Measurements from ENCODE around the gene SPDYC.
A peak's percentile ranks its signal among the peaks of the same experiment; 100 is the strongest.

Gene SPDYC

DNA sequence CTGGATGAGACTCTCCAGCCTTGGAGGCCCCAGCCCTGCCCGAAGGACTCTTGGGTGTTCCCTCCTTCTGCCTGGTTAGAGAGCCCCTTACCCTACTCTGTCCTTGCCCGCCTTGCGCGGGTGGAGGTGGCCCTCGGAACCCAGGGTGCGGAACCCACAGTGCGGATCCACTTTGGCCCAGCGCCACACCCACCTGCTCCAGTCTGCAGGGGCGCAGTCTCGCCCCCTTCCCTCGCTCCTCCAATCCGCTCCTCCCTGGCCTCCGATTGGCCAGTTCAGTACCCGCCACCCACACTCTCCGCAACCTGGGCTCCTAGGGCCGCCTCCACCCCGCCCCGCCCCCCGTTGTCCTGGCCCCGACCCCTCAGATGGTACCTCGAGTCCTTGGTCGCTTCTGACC lies 14.1 kb downstream of the SPDYC start:
- no peak for TF ChIP-seq POLR2A (IDR thresholded peaks at IDR 0.05; ENCODE audit: extremely low read depth, insufficient read length)
- no peak for TF ChIP-seq CTCF (IDR thresholded peaks at IDR 0.05; ENCODE audit: low read depth, low read length)
- TF ChIP-seq MYC (IDR thresholded peaks at IDR 0.05; ENCODE audit: low read depth, low read length), result no peak
- TF ChIP-seq, protein P1, sequence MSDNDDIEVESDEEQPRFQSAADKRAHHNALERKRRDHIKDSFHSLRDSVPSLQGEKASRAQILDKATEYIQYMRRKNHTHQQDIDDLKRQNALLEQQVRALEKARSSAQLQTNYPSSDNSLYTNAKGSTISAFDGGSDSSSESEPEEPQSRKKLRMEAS (IDR thresholded peaks at IDR 0.05; ENCODE audit: low read depth, low read length), result no peak
- DNase-seq (ENCODE audit: low read depth), result no peak
- H3K4me3 ChIP-seq (ENCODE audit: low read depth, low read length), result no peak overlapping the region

GRCh38 chr11:65185171-65185570 lies 15.1 kb downstream of the SPDYC start:
- TF ChIP-seq MYC (IDR thresholded peaks at IDR 0.05; ENCODE audit: low read depth, low read length), result no peak
- no peak for TF ChIP-seq CTCF (IDR thresholded peaks at IDR 0.05; ENCODE audit: low read depth, low read length)
- TF ChIP-seq, protein P1 (IDR thresholded peaks at IDR 0.05; ENCODE audit: low read depth, low read length), result no peak
- no peak for TF ChIP-seq POLR2A (IDR thresholded peaks at IDR 0.05; ENCODE audit: extremely low read depth, insufficient read length)
- H3K4me3 ChIP-seq (ENCODE audit: low read depth, low read length), result no peak overlapping the region
- DNase-seq (ENCODE audit: low read depth), result no peak

DNA sequence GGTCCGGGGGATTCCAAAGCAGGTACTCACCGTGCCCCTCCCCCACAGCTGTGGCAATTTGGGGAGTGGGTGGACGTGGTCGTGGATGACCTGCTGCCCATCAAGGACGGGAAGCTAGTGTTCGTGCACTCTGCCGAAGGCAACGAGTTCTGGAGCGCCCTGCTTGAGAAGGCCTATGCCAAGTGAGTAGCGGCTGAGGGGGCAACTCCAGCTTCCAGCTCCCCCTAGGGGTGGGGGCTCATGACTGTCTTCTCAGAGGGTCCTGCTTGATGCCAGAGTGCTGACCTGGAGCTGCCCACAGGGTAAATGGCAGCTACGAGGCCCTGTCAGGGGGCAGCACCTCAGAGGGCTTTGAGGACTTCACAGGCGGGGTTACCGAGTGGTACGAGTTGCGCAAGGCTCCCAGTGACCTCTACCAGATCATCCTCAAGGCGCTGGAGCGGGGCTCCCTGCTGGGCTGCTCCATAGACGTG lies 15.9 kb downstream of the SPDYC start:
- TF ChIP-seq CTCF (IDR thresholded peaks at IDR 0.05; ENCODE audit: low read depth, low read length) (peak; percentile 46), MYC (IDR thresholded peaks at IDR 0.05; ENCODE audit: low read depth, low read length) (no peak)
- TF ChIP-seq, protein P1 (IDR thresholded peaks at IDR 0.05; ENCODE audit: low read depth, low read length), result no peak
- DNase-seq (ENCODE audit: low read depth), result peak; percentile 41
- H3K4me3 ChIP-seq (ENCODE audit: low read depth, low read length), result no peak overlapping the region

DNA sequence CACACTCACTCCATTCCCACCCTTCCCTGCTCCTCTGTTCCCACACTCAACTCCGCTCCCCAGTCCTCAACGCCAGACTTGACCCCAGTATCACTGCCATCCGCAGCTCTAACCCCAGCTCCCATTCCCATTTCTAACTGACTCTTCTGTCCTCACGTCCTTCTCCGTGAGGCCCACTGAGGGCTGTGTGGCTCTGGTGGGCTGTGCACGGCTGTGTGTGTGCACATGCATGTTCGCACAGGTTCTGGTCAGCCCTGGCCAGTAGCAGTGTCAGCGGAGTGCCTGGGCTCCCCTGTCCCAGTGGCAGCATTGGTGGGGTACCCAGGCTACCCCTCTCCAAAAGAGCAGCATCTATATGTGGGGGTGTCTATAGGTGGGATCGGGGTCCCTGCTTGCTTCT lies 16.7 kb downstream of the SPDYC start:
- no peak for DNase-seq (ENCODE audit: low read depth)
- H3K4me3 ChIP-seq (ENCODE audit: low read depth, low read length), result no peak overlapping the region
- TF ChIP-seq CTCF (IDR thresholded peaks at IDR 0.05; ENCODE audit: low read depth, low read length) (no peak), POLR2A (IDR thresholded peaks at IDR 0.05; ENCODE audit: extremely low read depth, insufficient read length) (no peak), MYC (IDR thresholded peaks at IDR 0.05; ENCODE audit: low read depth, low read length) (no peak)
- TF ChIP-seq, protein P1 (IDR thresholded peaks at IDR 0.05; ENCODE audit: low read depth, low read length), result no peak

DNA sequence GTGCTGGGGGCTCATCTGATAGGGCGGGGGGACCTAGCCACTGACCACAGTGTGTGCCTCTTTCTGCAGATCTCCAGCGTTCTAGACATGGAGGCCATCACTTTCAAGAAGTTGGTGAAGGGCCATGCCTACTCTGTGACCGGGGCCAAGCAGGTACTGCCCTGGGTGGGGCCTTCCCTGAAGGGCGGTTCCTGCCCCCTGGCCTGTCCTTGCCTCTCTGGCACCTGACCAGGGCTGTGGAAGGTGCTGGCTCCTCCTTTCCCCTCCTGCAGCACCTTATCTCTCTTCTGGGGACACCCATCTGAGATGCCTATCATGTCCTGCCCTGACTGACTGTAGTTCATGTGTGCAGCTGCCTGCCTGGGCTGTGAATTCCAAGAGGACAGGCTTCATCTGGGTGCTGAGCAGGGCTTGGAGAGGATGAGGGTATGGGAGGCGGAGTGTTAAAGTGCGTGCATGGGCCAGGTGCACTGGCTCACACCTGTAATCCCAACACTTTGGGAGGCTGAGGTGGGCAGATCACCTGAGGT lies 17.2 kb downstream of the SPDYC start:
- no peak for DNase-seq (ENCODE audit: low read depth)
- TF ChIP-seq MYC (IDR thresholded peaks at IDR 0.05; ENCODE audit: low read depth, low read length) (no peak), CTCF (IDR thresholded peaks at IDR 0.05; ENCODE audit: low read depth, low read length) (no peak), POLR2A (IDR thresholded peaks at IDR 0.05; ENCODE audit: extremely low read depth, insufficient read length) (no peak)
- TF ChIP-seq, protein P1 (IDR thresholded peaks at IDR 0.05; ENCODE audit: low read depth, low read length), result no peak
- no peak overlapping the region for H3K4me3 ChIP-seq (ENCODE audit: low read depth, low read length)

Measured in NB4 (cell line).